Cerebellar nuclear complex (tissue), 1 donor: ENCODE measurements around the gene MOV10.
"Not testable (repeated sequence)": the region's sequence is repeated elsewhere in the genome, so short reads cannot be mapped to it uniquely, and the experiment has no call there.

ENCODE experiments used
- DNase-seq, 2 experiments: peaks; one replicate each; lab custom pipeline; 2025; lab: John Stamatoyannopoulos, UW

The MOV10 gene, protein sequence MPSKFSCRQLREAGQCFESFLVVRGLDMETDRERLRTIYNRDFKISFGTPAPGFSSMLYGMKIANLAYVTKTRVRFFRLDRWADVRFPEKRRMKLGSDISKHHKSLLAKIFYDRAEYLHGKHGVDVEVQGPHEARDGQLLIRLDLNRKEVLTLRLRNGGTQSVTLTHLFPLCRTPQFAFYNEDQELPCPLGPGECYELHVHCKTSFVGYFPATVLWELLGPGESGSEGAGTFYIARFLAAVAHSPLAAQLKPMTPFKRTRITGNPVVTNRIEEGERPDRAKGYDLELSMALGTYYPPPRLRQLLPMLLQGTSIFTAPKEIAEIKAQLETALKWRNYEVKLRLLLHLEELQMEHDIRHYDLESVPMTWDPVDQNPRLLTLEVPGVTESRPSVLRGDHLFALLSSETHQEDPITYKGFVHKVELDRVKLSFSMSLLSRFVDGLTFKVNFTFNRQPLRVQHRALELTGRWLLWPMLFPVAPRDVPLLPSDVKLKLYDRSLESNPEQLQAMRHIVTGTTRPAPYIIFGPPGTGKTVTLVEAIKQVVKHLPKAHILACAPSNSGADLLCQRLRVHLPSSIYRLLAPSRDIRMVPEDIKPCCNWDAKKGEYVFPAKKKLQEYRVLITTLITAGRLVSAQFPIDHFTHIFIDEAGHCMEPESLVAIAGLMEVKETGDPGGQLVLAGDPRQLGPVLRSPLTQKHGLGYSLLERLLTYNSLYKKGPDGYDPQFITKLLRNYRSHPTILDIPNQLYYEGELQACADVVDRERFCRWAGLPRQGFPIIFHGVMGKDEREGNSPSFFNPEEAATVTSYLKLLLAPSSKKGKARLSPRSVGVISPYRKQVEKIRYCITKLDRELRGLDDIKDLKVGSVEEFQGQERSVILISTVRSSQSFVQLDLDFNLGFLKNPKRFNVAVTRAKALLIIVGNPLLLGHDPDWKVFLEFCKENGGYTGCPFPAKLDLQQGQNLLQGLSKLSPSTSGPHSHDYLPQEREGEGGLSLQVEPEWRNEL

GRCh38 chr1:112674440-112674985 lies at the start of gene MOV10:
MOV10 (plus strand) TSS chr1:112674659; CDS start chr1:112674913, 254 bp downstream.
- no peak for DNase-seq

GRCh38 chr1:112625696-112626095 lies 48.8 kb upstream of the MOV10 start:
- no peak for DNase-seq

GRCh38 chr1:112626193-112626592 lies 48.3 kb upstream of the MOV10 start:
- DNase-seq = no peak

DNA sequence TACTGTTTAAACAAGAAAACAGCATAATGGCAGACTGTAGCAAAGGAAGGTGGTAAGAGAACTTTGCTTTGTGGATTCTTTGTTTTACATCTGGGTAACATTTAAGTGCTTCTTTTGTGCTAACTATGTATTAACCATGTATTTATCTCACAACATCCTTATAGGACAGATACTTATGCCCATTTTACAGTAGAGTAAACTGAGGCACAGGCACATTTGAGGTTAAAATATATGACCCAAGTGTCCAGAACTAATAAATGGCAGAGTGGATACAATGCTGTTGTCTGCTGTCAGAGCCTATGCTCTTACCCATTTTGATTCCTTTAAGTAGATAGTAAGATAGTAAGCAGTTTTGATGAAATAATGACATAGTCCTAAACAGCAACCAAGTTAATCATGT lies 47.6 kb upstream of the MOV10 start:
- no peak for DNase-seq

- no peak for DNase-seq
Observed at GRCh38 chr1:112628516-112628915, 45.9 kb upstream of the MOV10 start.

DNA sequence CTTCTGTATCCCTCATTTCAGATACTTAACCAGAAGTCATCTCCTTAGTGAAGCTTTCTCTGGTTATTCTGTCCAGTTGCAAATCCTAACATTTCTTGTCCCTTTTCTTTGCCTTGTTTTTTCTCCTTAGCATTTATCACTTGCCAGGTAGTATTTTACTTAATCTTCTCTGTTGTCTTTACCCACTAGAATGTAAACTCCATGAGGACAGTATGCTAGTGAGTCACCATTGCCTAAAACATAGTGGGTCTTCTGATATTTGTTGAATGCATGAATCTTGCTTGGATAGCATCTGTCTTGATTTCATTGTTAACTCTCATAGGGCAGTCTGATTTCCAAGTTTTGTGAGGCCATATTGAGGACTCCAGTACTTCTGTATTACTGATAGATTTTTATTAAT lies 45.2 kb upstream of the MOV10 start:
- DNase-seq = no peak

- DNase-seq = no peak
Observed at GRCh38 chr1:112633628-112634027, 40.8 kb upstream of the MOV10 start.

DNA sequence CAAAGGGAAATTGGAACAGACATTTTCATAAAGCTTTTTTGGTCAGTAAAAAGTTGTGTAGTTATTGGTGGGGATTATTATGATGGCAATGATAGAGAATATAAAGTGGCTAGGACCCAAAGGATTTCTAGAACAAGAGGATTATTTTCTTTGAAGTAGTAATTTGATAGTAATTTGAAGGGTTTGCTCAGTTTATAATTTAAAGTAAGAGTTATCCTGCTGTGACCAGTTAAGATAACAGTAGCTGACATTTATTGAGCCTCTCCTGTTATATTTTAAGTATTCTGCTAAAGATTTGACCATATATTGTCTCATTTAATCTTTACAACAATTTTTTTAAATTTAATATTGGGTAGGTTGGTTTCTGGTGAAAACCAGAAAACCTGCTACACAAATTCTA lies 40.1 kb upstream of the MOV10 start:
- DNase-seq = no peak

DNA sequence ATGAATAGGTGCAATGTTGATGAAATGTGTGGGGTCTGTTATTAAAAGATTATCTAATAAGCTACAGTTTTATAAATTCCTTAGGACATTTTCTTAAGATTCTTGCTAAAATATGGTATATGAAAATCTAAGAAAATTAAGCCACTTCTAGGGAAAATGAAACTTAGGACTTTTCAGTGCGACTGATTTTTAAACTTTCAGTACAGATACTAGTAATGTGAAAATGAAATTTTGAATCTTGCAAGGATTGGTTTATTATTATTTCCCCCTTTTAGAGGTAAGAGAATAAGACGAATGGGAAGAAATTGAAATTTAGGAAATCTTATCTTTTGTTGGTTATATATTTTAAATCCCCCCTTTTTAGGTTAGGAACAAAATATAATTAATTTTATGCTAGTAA lies 38.4 kb upstream of the MOV10 start:
- no peak for DNase-seq

DNA sequence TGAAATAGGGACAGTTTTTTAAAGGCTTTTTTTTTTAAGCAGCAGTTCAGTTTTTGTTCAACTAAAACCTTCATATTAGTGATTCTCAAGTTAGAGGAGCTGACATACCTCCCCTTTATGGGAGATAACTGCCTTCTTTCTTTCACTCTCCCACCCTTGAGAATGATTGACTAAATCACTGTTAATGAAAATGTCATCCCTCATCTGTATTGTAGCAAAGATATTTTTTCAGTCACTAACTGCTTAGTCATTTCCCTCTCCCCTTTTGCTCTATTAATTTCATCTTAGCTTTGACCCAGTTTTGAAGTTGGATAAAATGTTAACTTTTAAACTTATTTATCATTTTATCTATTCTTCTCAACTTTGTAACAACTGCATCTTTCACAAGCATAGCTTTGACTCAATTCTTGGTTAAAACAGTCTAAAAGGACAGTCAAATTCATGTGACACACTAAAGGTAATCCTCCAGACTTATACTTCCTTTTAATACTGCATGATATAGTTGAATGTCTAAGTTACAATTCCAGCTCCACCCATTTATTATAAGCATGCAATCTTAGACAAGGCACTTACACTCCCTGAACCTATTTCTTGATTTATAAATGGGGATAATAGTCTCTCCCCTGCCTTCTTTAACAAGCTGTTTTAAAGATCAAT lies 37.7 kb upstream of the MOV10 start:
- no peak for DNase-seq

DNA sequence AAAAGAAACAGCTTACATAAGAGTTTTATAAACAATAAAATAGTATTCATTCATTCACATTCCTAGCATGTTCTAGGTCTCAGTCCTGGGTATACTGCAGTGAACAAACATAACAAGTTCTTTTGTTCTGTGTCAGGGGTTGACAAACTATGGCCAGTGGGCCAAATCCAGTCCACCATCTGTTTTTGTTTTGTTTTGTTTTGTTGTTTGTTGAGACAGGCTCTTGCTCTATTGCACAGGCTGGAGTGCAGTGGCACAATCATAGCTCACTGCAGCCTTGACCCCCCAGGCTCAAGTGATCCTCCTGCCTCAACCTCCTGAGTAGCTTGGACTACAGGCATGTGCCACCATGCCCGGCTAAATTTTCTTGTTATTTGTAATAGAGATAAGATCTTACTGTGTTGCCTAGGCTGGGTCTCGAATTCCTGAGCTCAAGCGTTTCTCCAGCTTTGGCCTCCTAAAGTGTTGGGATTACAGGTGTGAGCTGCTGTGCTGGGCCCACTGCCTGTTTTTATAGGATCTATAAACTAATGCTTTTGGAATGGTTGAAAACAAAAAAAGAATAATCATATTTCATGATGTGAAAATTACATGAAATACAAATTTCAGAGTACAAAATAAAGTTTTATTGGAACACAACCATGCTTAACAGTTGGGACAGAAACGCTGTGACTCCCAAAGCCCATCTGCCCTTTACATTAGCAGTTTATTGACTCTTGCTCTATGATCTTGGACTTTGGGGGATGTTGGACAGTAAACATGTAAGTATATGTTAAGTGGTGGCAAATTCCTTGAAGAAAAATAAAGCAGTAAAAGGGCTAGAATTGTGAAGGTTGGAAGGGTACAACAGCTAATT lies 37.0 kb upstream of the MOV10 start:
- DNase-seq = no peak

DNA sequence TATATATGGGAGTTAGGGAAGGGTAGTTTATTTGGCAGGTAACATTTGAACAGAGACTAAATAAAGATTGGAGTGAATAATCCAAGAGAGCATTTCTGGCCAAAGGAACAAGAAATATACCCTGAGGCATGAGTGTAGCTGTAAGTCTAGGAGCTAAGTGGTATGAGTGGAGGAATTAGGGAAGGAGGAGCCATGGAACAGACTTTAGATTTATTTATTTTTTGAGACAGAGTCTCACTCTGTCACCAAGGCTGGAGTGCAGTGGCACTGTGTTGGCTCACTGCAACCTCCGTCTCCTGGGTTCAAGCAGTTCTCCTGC lies 36.4 kb upstream of the MOV10 start:
- DNase-seq = no peak

GRCh38 chr1:112640437-112640836 lies 34.0 kb upstream of the MOV10 start:
- DNase-seq = not testable (repeated sequence)

DNA sequence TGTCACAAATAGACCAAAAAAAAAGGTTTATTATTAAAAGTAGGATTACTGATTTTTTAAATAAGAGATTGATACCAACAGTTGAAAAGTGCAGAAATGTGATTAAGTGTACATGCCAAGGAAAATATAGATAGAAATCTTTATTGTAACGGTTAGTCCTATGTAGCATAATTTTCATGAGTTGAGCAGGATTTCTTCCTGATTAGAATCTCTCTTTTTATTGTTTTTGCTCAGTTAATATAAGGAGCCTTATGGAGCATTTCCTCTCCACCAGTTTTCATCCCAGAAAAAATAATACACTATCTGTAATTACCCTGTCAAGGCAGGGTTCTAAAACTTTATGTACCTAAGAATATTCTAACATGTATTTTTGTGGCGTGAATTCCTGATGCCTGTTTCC lies 31.4 kb upstream of the MOV10 start:
- no peak for DNase-seq

- no peak for DNase-seq
Observed at GRCh38 chr1:112646225-112646624, 28.2 kb upstream of the MOV10 start.

GRCh38 chr1:112651205-112651604 lies 23.3 kb upstream of the MOV10 start:
- no peak for DNase-seq

- no peak for DNase-seq
Observed at GRCh38 chr1:112665857-112666256, 8.6 kb upstream of the MOV10 start.

- no peak for DNase-seq
Observed at GRCh38 chr1:112666946-112667345, 7.5 kb upstream of the MOV10 start.

DNA sequence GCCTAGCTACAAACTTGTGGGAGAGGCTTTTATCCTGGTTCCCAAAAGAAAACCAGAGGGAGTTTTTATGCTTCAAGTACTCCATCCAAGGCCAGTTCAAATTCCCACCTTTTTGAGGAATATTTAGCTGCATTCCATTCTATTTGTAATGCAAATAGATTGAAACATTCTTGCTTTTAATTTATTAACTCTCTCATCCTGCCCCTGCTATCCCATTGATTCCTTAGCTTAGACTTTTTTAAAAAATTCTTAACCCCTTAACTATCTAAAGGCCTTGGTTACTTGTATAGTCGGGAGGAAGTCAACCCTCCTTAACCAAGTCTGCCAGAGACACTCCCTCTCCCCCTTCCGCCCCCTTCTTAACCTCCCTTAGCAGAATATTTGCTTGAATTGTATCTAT lies 2.5 kb upstream of the MOV10 start:
- no peak for DNase-seq

DNA sequence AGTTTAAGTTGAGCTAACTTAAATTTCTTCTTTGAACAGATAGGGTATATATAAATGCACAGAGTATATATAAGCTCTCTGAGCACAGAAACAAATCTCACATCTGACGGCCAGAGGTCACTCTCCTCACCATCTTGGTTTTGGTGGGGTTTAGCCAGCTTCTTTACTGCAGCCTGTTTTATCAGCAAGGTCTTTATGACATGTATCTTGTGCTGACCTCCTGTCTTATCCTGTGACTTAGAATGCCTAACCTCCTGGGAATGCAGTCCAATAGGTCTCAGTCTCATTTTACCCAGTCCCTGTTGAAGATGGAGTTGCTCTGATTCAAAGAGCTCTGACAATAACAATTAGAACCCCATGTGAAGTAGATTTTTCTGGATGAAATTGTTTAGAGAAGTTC lies 1.6 kb upstream of the MOV10 start:
- no peak for DNase-seq
